CD14-positive monocyte (primary cell): ENCODE data around the gene KMT2E. TPM values are rescaled to one million over a fixed set of nuclear protein-coding genes. Genes with fewer than 3 reads are reported as not detected.

Source experiments
- DNase-seq, 3 donors: peaks; one replicate each; pipeline ENCODE4 v3.0.0-alpha.2; 2011 to 2022
- H2AFZ ChIP-seq: 2 replicates; pipeline ENCODE4 v1.6.0; 2012; ENCODE audit warnings: mild to moderate bottlenecking, low read depth, low read length, inconsistent platforms; ENCODE audit not compliant: insufficient read depth, poor library complexity, severe bottlenecking
- H3K27ac ChIP-seq, 2 donors: 1 replicate in 1 of 2; 2 replicates in 1 of 2; pipeline ENCODE4 v1.5.1; 2012 to 2013; ENCODE audit warnings: low read length in 2 of 2, control low read depth in 1 of 2, inconsistent platforms in 1 of 2, low read depth in 1 of 2, mild to moderate bottlenecking in 1 of 2
- H3K27me3 ChIP-seq, 2 donors: one replicate each; pipeline versions ENCODE4 v1.6.0 to v1.6.1; 2011 to 2013; ENCODE audit warnings: low read length in 2 of 2; ENCODE audit not compliant: control insufficient read depth in 2 of 2, insufficient read depth in 2 of 2
- H3K36me3 ChIP-seq, 2 donors: replicated peaks in 1 of 2; 1 replicate in 1 of 2; 2 replicates in 1 of 2; pipeline versions ENCODE4 v1.5.1 to v1.6.1; 2012 to 2013; ENCODE audit warnings: low read length in 2 of 2, control low read depth in 1 of 2, inconsistent platforms in 1 of 2, mild to moderate bottlenecking in 1 of 2; ENCODE audit not compliant: insufficient read depth in 2 of 2, control insufficient read depth in 1 of 2
- H3K4me1 ChIP-seq, 2 donors: 1 replicate in 1 of 2; 2 replicates in 1 of 2; pipeline versions ENCODE4 v1.5.1 to v1.6.1; 2012 to 2013; ENCODE audit warnings: low read length in 2 of 2, control low read depth in 1 of 2, inconsistent platforms in 1 of 2, mild to moderate bottlenecking in 1 of 2, moderate library complexity in 1 of 2; ENCODE audit not compliant: insufficient read depth in 2 of 2, control insufficient read depth in 1 of 2
- H3K4me2 ChIP-seq: replicated peaks from 2 replicates; pipeline ENCODE3; 2012; ENCODE audit warnings: low read length, moderate library complexity, mild to moderate bottlenecking; ENCODE audit not compliant: poor library complexity, severe bottlenecking; ENCODE audit errors: extremely low read depth
- H3K4me3 ChIP-seq, 3 experiments: fragments of 200-600 bp in 1 of 3; sonication (generic) in 1 of 3; replicated peaks in 1 of 3; 1 replicate in 2 of 3; 2 replicates in 1 of 3; pipeline ENCODE4 v1.5.1; 2011 to 2013; ENCODE audit warnings: low read length in 3 of 3, mild to moderate bottlenecking in 3 of 3, control low read depth in 2 of 3, low read depth in 2 of 3, inconsistent platforms in 1 of 3, moderate library complexity in 1 of 3
- H3K79me2 ChIP-seq: 2 replicates; pipeline ENCODE4 v1.6.0; 2012; ENCODE audit warnings: mild to moderate bottlenecking, control low read depth, inconsistent platforms, low read length, moderate library complexity; ENCODE audit not compliant: insufficient read depth
- H3K9ac ChIP-seq: 2 replicates; pipeline ENCODE4 v1.6.0; 2017; ENCODE audit warnings: low read length, mild to moderate bottlenecking; ENCODE audit not compliant: insufficient read depth, poor library complexity, severe bottlenecking
- H3K9me3 ChIP-seq, 2 donors: replicated peaks in 1 of 2; 1 replicate in 1 of 2; 2 replicates in 1 of 2; pipeline versions ENCODE4 v1.5.1 to v1.6.1; 2012 to 2013; ENCODE audit warnings: low read length in 2 of 2, control low read depth in 1 of 2; ENCODE audit not compliant: control insufficient read depth in 1 of 2, insufficient read depth in 1 of 2
- H4K20me1 ChIP-seq: 2 replicates; pipeline ENCODE4 v1.6.0; 2012; ENCODE audit warnings: mild to moderate bottlenecking, low read length, control low read depth, moderate library complexity; ENCODE audit not compliant: insufficient read depth
- H3K27ac Mint-ChIP-seq, 7 donors: one replicate each; pipeline ENCODE4 v1.8.0; 2020; ENCODE audit warnings: mild to moderate bottlenecking in 7 of 7, mixed read lengths in 7 of 7, moderate library complexity in 6 of 7, inconsistent platforms in 2 of 7
- H3K27me3 Mint-ChIP-seq, 3 donors: one replicate each; pipeline ENCODE4 v1.8.0; 2021 to 2022; ENCODE audit warnings: low read depth in 3 of 3, mild to moderate bottlenecking in 3 of 3, mixed read lengths in 3 of 3, moderate library complexity in 3 of 3, inconsistent platforms in 1 of 3
- H3K36me3 Mint-ChIP-seq, 2 donors: one replicate each; pipeline ENCODE4 v1.8.0; 2020; ENCODE audit warnings: mixed read lengths in 2 of 2, inconsistent platforms in 1 of 2, mild to moderate bottlenecking in 1 of 2
- H3K4me1 Mint-ChIP-seq: one replicate; pipeline ENCODE4 v1.8.0; 2020; ENCODE audit warnings: mild to moderate bottlenecking, mixed read lengths
- H3K4me3 Mint-ChIP-seq, 2 donors: one replicate each; pipeline ENCODE4 v1.8.0; 2020; ENCODE audit warnings: mild to moderate bottlenecking in 2 of 2, mixed read lengths in 2 of 2, moderate library complexity in 1 of 2
- H3K9me3 Mint-ChIP-seq, 7 donors: one replicate each; pipeline ENCODE4 v1.8.0; 2020 to 2022; ENCODE audit warnings: mixed read lengths in 7 of 7, mild to moderate bottlenecking in 6 of 7, moderate library complexity in 6 of 7, inconsistent platforms in 2 of 7
- CTCF ChIP-seq: fragments of 200-600 bp; IDR thresholded peaks from one replicate; pipeline ENCODE4 v1.8.0; 2022; ENCODE audit warnings: antibody characterized with exemption, mild to moderate bottlenecking
- WGBS: methylation state at CpG from one replicate; pipeline ENCODE4 v1.1.5; 2013; ENCODE audit warnings: missing lambda C conversion rate; ENCODE audit not compliant: insufficient coverage; 5-methylcytosine and 5-hydroxymethylcytosine counted together
- intact Hi-C, 2 donors: fragments of 100-400 bp; cut with micrococcal nuclease; formaldehyde crosslinking; loops; one replicate each; pipeline versions ENCODE4 v1.15.0 to v1.15.1; 2023
- polyA plus RNA-seq, 3 donors: library from polyadenylated mRNA; depleted of rRNA in 1 of 3; unstranded in 2 of 3; stranded (reverse) in 1 of 3; fragments of 300-500 nt in 2 of 3; fragments of >200 nt in 1 of 3; fragmentation: Illumina TruSeq in 2 of 3; gene quantifications; 1 replicate in 2 of 3; 2 replicates in 1 of 3; pipeline ENCODE4 v1.2.3, GENCODE V29; 2012 to 2021

KMT2E gene
- polyA plus RNA-seq, 3 donors, result 21.5 to 58.0 (median 33.1) TPM

- peak overlapping the region; percentile 5 for H3K4me2 ChIP-seq
- no peak overlapping the region for H3K9ac ChIP-seq
- H3K9me3 Mint-ChIP-seq, result no peaks in the 10 kb centered on the region
- H3K4me1 ChIP-seq, result peaks cover 5 to 16% of the 10 kb centered on the region in 2 donors
- no peak for TF ChIP-seq CTCF
- peak overlapping the region in 1 of 2 donors; percentile 60 for H3K27ac ChIP-seq
- WGBS, result no CpG with 5 or more reads among the region's 2 CpGs
- no peaks in the 10 kb centered on the region for H3K79me2 ChIP-seq
- peaks cover 42% of the 10 kb centered on the region for H3K4me1 Mint-ChIP-seq
- no peaks in the 10 kb centered on the region for H3K9me3 ChIP-seq
- peaks cover 57% of the 10 kb centered on the region for H4K20me1 ChIP-seq
- H3K4me3 Mint-ChIP-seq, result no peak overlapping the region
- H3K4me3 ChIP-seq, result no peak overlapping the region
- no peak overlapping the region for H2AFZ ChIP-seq
- H3K27me3 Mint-ChIP-seq, result no peaks in the 10 kb centered on the region
- peaks cover 20 to 24% of the 10 kb centered on the region in 2 donors for H3K36me3 Mint-ChIP-seq
- intact Hi-C loops, result no loop called here
- peak overlapping the region in 4 of 7 donors; percentile 65 to 88 (median 74) for H3K27ac Mint-ChIP-seq
- no peaks in the 10 kb centered on the region for H3K27me3 ChIP-seq
- H3K36me3 ChIP-seq, result peaks cover 21 to 38% of the 10 kb centered on the region in 2 donors
- DNase-seq, result peak in 1 of 3 donors; percentile 28
These were observed 20.7 kb upstream of the KMT2E start for GRCh38 chr7:104993217-104993862.

- intact Hi-C loops, result no loop called here
- Mint-ChIP-seq H3K36me3 (peaks cover 23 to 33% of the 10 kb centered on the region in 2 donors), H3K27me3 (no peaks in the 10 kb centered on the region), H3K27ac (peak overlapping the region in 1 of 7 donors; percentile 73), H3K4me3 (no peak overlapping the region), H3K9me3 (no peaks in the 10 kb centered on the region), H3K4me1 (peaks cover 49% of the 10 kb centered on the region)
- H3K4me2 ChIP-seq, result no peak overlapping the region
- H3K27ac ChIP-seq, result peak overlapping the region in 1 of 2 donors; percentile 56
- peaks cover 12 to 57% of the 10 kb centered on the region in 2 donors for H3K36me3 ChIP-seq
- WGBS, result no CpG with 5 or more reads among the region's 3 CpGs
- H3K4me1 ChIP-seq, result peaks cover 6 to 27% of the 10 kb centered on the region in 2 donors
- no peak overlapping the region for H3K9ac ChIP-seq
- no peak overlapping the region for H3K4me3 ChIP-seq
- H4K20me1 ChIP-seq, result peaks cover 100% of the 10 kb centered on the region
- H2AFZ ChIP-seq, result no peak overlapping the region
- no peak for DNase-seq
- no peaks in the 10 kb centered on the region for H3K27me3 ChIP-seq
- H3K9me3 ChIP-seq, result no peaks in the 10 kb centered on the region
- H3K79me2 ChIP-seq, result no peaks in the 10 kb centered on the region
- TF ChIP-seq CTCF, result no peak
These were observed 15.8 kb upstream of the KMT2E start for GRCh38 chr7:104998040-104998752.
